ENCODE results near the gene GFOD2.

DNA sequence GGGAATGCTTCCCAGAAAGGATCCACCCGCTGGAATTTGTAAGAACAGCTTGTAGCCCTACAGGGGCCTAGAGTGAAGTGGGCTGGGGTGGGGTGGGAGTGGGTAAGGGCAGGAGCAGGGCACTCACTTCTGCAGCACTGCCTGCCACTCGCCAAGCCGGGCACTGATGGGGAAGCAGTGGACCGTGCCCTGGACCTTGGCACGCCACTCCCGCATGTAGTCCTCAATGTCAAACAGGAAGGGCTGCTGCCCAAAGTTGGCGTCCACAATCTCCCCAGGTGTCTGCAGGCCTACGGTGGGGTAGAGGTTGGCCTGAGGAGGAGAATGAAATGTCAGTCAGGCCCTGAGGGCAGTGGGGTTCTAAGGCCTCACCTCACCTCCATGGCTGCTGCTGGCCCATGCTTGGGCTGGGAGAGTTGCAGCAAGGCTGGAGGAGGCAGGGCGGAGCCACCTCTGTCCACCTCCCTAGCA lies 15.7 kb upstream of the GFOD2 start:
- no peak for TF ChIP-seq POLR2A (IDR thresholded peaks at IDR 0.05)
- TF ChIP-seq, protein P1, sequence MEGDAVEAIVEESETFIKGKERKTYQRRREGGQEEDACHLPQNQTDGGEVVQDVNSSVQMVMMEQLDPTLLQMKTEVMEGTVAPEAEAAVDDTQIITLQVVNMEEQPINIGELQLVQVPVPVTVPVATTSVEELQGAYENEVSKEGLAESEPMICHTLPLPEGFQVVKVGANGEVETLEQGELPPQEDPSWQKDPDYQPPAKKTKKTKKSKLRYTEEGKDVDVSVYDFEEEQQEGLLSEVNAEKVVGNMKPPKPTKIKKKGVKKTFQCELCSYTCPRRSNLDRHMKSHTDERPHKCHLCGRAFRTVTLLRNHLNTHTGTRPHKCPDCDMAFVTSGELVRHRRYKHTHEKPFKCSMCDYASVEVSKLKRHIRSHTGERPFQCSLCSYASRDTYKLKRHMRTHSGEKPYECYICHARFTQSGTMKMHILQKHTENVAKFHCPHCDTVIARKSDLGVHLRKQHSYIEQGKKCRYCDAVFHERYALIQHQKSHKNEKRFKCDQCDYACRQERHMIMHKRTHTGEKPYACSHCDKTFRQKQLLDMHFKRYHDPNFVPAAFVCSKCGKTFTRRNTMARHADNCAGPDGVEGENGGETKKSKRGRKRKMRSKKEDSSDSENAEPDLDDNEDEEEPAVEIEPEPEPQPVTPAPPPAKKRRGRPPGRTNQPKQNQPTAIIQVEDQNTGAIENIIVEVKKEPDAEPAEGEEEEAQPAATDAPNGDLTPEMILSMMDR (IDR thresholded peaks at IDR 0.05): no peak
